GM21515 (cell line): ENCODE results near the gene LAMTOR4.
"Not testable (repeated sequence)": the region's sequence is repeated elsewhere in the genome, so short reads cannot be mapped to it uniquely, and the experiment has no call there.

Experiments
- ATAC-seq: cut with Tn5 transposase; IDR thresholded peaks from one replicate; pipeline ENCODE4 v1.9.1; 2021; ENCODE audit not compliant: unreplicated experiment

Gene LAMTOR4

DNA sequence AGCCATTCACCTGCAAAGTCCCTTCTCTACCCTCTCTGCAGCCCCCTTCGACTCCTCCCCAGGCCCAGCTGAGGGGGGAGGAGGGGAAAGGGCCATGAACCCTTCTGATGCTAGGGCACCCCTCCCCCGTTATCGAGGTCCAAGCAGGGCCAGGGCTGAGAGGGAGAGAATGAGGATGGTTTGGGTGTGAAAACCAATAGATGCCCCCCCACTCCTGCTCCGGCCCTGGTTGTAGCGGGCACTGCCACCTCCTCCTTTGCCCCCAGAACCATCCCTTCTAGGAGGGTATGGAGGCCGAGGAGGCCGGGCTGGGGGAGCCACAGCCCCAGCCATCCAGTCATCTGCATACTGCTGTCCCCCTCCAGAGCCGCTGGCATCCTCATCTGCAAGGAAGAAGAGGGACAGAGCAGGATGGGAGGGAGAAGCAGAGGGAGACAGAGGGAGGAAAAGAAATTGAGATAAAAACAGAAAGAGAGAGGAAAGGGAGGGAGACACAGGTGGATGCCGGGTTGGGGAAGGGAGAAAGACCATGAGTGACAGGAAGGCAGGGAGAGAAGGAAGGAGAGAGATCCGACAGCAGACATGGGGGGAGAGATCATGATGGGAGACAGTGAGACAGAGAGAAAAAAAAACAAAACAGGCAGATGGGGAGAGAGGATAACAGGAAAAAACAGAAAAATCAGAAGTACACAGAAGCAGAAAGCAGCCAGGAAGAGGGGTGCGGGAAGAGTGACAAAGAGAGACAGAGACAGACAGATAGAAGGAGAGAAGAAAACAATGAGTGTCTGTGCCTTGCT lies 21.6 kb downstream of the LAMTOR4 start:
- ATAC-seq: no peak

DNA sequence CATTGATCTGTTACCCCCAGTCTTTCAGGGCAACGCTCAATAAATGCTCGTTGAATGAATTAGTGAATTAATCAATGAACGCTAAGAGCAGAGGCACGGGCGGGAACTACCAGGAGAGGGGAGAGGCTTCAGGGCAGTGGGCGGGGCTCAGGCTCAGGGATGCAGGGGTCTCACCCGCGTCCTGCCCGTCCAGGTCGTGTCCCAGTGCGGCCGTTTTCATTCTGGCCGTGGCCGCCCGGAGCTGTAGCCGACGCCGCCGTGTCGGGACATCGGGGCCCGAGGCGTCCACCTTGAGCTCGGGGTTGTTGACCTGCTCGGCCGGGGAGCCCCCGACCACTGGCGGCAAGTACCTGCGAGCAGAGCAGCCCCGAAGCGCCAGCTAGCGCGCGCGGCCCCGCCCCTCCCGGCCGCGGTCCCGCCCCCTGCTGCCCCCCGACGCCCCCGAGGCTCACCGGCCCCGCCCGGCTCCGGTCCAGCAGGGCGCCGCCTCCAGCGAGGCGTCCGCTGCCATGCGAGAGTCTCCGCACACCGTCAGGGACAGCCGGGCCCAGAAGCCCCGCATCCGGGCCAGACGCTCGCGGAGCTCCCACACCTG lies 22.5 kb downstream of the LAMTOR4 start:
- no peak for ATAC-seq

DNA sequence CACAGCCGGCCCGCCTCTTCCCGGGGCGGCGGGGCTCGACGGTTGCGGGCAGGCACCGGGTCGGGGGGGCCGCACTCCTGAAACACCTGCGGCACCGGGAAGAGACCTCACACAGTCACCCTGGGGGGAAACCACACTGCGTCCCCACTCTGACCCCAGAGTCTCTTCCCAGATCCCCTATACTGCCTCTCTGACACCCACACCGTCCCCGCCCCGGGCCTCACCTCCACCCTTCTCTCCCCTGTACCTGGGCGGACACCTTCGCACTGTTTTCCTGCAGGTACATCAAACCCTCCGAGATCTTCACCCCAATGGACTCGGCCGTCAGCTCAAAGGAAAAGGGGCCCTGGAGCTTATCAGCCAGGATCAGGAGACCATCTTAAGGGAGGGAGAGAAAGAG lies 23.1 kb downstream of the LAMTOR4 start:
- no peak for ATAC-seq

DNA sequence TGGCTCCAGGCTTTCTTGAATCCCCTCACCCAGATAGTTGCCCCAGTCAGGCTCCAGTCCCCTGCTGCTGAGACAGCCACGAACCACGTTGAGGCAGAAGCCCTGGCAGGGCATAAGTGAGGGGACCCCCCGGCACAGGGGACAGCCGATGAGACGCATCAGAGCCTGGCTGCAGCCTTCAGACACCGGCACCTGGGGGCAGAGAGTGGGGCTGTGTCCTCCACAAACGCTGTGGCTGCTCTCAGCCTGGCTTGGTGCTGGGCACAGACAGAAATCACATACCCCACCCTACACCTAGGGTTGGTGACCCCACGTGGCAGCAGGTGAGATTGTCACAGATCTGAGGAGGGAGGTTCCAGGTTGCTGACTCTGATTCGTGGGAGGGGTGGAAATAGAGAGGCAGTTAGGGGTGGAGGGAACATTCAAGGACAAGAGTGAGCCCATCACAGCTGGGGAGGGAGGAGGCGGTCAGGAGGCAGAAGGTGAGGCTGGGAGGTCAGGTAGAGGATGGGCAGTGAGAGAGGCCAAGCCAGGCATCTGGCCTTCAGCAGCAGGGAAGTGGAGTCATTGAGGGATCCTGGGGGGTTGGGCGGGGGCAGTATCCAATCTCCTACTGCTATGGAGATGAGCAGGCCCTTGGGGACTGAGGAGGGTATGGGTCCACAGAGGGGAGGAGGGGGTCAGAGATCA lies 25.2 kb downstream of the LAMTOR4 start:
- no peak for ATAC-seq

DNA sequence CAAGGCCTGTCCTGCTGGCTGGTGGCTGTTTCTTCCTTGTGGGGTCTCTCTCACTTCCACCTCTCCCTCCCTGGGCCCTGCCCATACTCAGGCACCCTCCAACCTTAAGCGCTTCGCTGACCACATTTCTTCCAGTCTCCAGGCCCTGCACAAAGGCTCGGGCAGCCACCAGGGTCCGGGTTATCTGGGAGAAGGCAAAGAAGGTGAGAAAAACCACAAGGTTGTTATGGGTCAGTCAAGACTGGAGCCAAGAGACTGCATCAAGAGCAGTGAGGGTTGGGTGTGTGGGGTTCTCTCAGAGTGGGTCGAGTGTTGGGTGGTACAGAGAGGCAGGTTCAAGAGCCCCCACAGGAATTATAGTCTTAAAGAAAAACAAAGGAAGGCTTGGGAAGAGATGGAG lies 25.9 kb downstream of the LAMTOR4 start:
- no peak for ATAC-seq

DNA sequence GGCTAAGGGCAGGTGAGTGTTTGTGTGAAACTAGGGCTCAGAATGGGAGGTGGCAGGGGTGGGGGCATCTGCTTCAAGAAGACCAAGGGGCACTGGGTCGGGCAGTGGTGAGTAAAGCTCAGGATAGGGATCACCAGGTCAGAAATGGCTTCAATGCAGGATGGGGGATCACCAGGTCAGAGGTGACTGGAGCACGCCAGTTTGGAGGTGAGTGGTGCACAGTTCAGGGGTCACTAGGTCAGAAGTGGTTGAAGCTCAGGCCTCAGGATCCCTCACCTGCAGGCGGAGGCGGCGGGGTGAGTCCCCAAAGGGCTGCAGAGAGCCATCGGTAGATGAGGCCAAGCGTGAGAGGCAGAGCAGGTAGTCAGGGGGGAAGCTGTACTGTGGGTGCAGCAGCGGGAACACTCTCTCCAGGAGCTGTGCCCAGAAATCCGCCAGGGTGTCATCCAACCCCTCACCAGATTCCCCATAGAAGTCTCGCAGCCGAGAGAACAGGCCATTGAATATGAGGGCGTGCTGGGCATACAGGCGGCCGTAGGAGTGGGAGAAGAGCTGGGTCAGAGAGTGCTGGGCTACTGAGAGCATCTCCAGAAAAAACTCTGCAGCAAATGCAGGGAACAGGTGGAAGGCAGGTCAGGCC lies 26.7 kb downstream of the LAMTOR4 start:
- ATAC-seq: no peak

DNA sequence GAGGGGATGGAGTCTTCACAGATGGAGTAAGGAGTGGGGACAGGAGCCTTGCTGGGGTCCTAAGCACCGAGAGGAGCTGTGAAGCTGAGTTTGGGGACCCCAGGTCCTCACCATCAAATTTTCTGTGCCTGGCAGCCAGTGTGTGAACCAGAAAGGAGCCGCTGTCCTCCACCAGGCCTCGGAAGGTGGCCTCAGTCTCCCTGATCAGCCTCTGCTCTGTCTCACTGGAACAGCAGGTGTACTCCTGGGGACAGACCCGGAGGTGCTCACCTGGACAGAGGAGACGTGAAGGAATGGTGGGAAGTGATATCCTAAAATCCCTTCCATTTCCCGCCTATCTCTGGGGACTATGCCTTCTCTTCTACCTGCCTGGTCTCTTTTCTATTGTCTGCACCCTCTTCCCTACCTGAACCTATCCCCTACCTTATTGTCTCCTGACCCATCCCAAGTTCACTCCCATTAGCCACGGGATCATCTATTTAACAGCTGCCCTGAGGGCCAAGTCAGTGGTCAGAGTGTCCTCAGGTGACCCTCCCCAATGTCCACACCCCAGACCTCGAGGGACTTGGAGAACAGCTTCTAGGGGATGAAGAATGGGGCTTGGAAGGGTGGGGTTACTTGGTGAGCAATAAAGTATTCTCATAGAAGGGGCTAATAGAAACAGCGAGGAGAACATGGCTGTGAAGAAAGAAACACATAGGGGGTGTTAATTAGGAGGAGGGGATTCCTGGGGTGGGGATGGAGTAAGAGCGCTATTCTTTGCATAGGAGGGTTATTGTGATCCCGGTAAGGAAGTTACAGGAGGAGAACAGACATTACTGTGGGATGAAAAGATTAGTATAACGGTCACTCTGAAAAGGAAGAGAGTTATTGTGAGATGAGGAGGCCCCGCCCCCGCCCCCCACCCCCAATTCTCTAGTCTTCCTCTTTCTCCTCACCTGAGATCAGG lies 27.7 kb downstream of the LAMTOR4 start:
- no peak for ATAC-seq

DNA sequence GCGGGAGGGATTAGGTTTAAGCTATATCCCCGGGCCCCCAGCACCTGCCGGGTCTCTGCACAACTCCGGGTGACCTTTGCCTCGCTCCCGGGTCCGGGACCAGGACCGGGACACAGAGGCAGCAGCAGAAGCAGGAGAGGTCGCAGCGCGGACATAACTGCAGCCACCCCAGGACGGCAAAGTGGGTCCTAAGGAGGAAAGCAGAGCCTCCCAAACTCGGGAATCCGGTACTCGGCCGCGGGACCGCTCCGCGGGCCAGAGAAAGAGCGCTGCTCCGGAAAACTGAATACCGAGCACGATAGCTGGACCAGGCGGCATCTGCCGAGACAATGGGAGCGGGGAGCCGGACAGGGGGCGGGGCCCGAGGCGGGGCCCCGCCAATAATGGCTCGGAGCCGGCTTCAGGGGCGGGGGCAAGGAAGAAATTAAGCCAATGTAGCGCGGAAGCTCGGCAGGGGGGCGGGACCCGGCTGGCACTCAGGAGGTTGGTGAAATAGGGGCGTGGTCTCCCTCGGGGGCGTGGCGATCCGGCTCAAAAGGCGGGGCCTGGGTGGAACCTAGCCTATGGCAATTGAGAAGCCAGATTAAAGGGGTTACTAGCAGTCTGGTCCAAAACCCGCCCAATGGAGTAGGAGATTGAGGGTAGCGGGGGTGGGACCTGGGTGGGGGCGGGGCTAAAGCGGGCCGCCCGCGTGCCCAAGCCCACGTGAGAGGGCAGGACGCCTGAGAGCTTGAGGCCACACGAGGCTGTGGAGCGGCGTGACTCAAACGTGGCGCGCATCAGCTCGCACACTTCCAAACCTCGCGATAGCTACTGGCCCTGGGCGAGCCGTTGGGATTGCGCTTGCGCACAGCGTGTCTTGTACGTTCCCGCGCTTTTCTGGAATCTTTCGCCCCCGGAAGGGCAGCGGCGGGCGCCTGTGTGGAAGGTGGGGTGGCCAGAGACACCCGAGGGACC lies 28.6 kb downstream of the LAMTOR4 start, which contains the start of the genes GPC2 and STAG3:
GPC2 (minus strand) TSS at position 337 of the 957 bp plus-strand sequence; CDS start at position 155, 182 bp downstream.
STAG3 (plus strand) TSS at position 874 of the 957 bp plus-strand sequence. CDS start 2,639 bp downstream, outside the sequence.
- peak; percentile 78 for ATAC-seq

DNA sequence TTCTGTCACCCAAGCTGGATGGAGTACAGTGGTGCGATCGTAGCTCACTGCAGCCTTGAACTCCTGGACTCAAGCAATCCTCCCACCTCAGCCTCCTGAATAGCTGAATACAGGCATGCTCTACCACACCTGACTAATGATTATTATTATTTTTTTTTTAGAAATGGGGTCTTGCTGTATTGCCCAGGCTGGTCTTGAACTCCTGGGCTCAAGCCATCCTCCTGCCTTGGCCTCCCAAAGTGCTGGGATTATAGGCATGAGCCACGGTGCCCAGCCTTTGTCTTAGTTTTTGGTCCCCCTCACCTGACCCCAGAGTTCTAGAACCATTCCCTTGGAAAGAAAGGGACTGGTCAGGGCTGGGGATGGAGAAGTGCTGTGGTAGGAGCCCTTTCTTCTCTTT lies 31.4 kb downstream of the LAMTOR4 start:
- not testable (repeated sequence) for ATAC-seq

DNA sequence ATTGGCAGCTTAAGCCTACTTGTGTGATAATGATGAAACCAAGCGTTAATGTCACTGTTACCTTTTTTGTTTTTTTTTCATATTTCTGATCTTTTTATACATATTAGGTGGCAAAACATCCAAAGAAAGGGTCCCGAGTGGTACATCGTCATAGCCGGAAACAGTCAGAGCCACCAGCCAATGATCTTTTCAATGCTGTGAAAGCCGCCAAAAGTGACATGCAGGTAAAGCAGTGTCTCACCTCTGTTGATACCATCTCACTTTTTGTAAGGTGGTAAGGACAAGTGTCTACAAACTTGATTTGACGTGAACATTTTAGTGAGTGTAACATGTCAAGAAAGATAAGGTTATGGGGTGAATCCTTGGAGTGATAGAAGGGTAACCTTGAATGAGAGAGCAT lies 33.9 kb downstream of the LAMTOR4 start:
- not testable (repeated sequence) for ATAC-seq

DNA sequence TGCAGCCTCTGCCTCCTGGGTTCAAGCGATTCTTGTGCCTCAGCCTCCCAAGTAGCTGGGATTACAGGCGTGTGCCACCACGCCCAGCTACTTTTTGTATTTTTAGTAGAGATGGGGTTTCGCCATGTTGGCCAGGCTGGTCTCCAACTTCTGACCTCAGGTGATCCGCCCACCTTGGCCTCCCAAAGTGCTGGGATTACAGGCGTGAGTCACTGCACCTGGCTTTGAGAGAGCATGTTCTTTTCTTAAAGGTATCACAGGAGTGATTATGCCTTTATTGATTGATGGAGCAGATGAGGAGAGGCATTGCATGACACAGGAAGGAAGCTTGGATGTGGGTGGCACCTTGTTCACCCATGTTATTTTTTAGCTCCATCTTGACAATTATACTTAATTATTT lies 34.4 kb downstream of the LAMTOR4 start:
- ATAC-seq: not testable (repeated sequence)

DNA sequence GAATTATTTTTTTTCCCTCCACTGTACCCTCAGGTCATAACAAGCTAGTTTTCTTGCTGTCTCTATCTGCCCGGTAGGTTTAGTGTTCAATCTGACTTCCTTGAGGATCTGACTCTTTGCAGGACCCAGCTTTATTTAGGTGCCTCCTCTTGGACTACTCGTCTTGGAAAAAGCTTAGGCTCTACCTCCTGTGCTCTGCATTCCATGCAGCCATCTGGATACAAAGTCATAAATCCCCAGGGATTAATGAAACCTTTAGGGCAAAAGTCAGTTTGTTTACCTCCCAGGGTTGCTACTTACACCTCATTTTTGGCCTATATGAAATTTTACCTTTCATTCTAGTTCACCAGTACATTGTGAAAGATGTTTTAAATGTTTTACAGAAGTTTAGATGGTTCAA lies 37.0 kb downstream of the LAMTOR4 start:
- ATAC-seq: no peak

DNA sequence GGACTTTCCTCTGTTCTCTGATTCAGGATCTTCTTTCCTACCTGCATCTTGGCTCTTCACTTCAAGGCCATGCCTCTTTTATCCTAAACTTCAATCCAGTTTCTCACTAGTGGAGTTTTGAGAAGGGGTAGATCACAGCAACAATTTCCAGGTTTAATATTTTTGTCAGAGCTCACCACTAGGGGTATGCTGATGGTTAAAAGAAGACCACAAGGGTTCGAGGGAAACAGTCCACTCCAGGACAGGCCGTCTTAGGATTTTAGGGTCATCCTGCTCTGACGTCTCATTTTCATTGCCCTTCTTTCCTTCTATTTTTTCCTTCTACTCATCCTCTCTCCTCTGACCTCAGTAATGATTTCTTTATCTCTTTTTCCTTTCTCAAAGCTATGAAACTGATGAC lies 40.3 kb downstream of the LAMTOR4 start:
- no peak for ATAC-seq

DNA sequence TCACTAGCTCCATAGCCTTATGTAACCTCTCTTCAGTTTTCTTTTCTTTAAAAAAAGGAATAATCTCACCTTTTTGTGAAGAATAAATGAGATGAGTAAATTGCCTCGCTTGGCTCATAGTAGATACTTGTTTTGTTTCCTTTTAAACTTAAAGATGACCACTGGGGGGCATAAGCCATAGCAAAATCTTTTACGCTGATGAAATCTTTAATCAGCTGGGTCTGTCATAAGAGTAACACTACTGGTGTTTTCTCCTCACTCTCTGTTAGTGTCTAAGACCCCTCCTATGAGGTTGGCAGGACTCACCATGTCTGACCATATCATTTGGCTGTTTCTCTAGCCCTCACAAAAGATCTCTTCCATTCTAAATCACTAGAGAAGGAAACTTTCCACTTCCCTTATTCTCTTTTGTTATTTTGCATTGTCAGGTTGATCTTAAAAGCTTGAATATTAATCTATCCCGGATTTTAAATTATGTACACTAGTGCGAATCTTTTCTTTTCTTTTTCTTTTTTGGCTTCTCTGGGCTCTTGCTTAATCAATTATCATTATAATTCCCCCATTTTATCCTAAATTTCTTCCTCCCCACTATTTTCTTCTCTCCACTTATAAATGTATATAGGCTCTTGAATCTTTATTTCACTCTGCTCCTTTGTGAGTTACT lies 41.5 kb downstream of the LAMTOR4 start:
- no peak for ATAC-seq

DNA sequence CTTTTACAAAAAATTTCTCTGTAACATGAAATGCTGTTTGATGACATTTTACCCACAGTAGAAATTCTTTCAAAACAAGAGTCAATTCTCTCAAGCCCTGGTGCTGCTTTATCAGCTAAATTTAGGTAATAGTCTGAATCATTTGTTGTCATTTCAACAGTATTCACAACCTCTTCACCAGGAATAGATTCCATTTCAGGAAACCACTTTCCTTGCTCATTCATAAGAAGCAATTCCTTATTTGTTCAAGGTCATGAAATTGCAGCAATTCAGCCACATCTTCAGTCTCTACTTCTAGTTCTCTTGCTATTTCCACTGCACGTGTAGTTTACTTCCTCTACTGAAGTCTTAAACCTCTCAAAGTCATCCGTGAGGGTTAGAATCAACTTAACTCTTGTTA lies 43.1 kb downstream of the LAMTOR4 start:
- no peak for ATAC-seq

DNA sequence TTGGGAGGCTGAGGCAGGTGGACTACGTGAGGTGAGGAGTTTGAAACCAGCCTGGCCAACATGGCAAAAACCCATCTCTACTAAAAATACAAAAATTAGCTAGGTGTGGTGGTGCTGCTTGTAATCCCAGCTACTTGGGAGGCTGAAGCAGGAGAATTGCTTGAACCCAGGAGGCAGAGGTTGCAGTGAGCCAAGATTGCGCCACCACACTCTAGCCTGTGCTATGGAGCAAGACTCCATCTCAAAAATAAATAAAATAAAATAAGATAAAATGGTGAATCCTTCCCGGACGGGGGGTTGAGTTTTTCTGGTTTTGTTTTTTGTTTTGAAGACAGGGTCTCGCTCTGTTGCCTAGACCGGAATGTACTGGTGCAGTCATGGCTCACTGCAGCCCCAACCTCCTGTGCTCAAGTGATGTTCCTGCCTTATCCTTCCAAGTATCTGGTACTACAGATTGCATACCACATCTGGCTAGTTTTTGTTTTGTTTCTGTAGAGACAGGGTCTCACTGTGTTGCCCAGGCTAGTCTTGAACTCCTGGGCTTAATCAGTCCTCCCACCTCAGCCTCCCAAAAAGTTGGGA lies 43.7 kb downstream of the LAMTOR4 start:
- ATAC-seq: not testable (repeated sequence)

DNA sequence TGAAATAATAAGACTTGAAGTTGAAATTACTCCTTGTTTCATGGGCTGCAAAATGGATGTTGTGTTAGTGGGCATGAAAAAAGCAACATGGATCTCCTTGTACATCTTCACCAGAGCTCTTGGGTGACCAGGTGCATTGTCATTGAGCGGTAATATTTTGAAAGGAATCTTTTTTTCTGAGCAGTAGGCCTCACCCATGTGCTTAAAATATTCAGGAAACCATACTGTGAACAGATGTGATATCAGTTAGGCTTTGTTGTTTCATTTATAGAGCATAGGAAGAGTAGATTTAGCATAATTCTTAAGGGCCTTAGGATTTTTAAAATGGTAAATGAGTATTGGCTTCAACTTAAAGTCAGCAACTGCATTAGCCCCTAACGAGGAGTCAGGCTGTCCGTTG lies 44.3 kb downstream of the LAMTOR4 start:
- ATAC-seq: no peak

DNA sequence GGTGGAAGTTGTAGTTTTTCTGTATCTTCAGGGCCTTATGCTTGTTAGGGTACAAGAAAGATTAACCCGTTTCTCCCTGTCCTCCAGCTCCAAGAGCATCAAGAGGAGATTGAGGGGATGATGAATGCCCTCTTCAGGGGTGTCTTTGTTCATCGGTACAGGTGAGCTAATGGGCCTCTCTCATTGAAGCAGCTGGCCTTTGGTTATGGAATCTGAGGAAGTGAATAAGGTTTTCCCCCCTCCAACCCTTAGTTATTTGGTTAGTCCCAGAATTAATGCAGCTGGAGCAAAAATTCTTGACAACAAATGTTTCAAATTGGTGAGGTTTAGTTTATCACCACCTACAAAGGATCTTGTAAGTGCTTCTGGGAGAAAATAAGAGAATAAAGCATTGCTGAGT lies 46.5 kb downstream of the LAMTOR4 start:
- no peak for ATAC-seq
